HEK293T (cell line): Measurements from ENCODE around the gene DHX34.
"Not testable (repeated sequence)": the region's sequence is repeated elsewhere in the genome, so short reads cannot be mapped to it uniquely, and the experiment has no call there.

ENCODE experiments used
- CTCF ChIA-PET: fragments of 350-600 bp; formaldehyde crosslinking; extraction: SDS; loops from one replicate; lab custom pipeline; 2021; ENCODE audit warnings: antibody characterized with exemption, inconsistent platforms; lab: Yijun Ruan, JAX
- POLR2A ChIA-PET: fragments of 350-600 bp; formaldehyde crosslinking; extraction: SDS; loops from one replicate; lab custom pipeline; 2020; ENCODE audit warnings: antibody characterized with exemption, inconsistent platforms; lab: Yijun Ruan, JAX
- DNase-seq: peaks from one replicate; pipeline ENCODE4 v3.0.0; 2012; ENCODE audit warnings: mixed read lengths; ENCODE audit errors: extremely low spot score
- ARNT ChIP-seq: fragments of 450-650 bp; IDR thresholded peaks from 2 replicates; pipeline ENCODE4 v1.6.1; 2017; ENCODE audit warnings: mild to moderate bottlenecking
- BHLHE40 ChIP-seq: fragments of 450-650 bp; IDR thresholded peaks from 2 replicates; pipeline ENCODE4 v1.6.1; 2016; ENCODE audit warnings: mild to moderate bottlenecking, moderate library complexity, borderline replicate concordance
- CTBP1 ChIP-seq: fragments of 450-650 bp; IDR thresholded peaks from 2 replicates; pipeline ENCODE4 v1.6.1; 2016; ENCODE audit warnings: borderline replicate concordance
- ELF4 ChIP-seq: fragments of 450-650 bp; IDR thresholded peaks from 2 replicates; pipeline ENCODE4 v1.6.1; 2017; ENCODE audit warnings: antibody characterized with exemption
- FOXA1 ChIP-seq: fragments of 450-650 bp; IDR thresholded peaks from 2 replicates; pipeline ENCODE4 v1.6.1; 2016; ENCODE audit warnings: mild to moderate bottlenecking
- FOXK2 ChIP-seq: fragments of 450-650 bp; IDR thresholded peaks from 2 replicates; pipeline ENCODE4 v1.6.1; 2016; ENCODE audit warnings: mild to moderate bottlenecking
- FOXM1 ChIP-seq: fragments of 450-650 bp; IDR thresholded peaks from 2 replicates; pipeline ENCODE4 v1.6.1; 2017; ENCODE audit warnings: mild to moderate bottlenecking, borderline replicate concordance
- L3MBTL2 ChIP-seq: fragments of 450-650 bp; conservative IDR thresholded peaks from 2 replicates; pipeline ENCODE4 v1.6.1; 2016; ENCODE audit warnings: mild to moderate bottlenecking
- LEF1 ChIP-seq: fragments of 450-650 bp; IDR thresholded peaks from 2 replicates; pipeline ENCODE4 v1.6.1; 2017; ENCODE audit warnings: mild to moderate bottlenecking, borderline replicate concordance
- NFRKB ChIP-seq: fragments of 450-650 bp; IDR thresholded peaks from 2 replicates; pipeline ENCODE4 v1.6.1; 2016; ENCODE audit warnings: mild to moderate bottlenecking, moderate library complexity
- SP1 ChIP-seq: fragments of 450-650 bp; IDR thresholded peaks from 2 replicates; pipeline ENCODE4 v1.6.1; 2017
- SUZ12 ChIP-seq: fragments of 450-650 bp; IDR thresholded peaks from 2 replicates; pipeline ENCODE4 v1.6.1; 2016; ENCODE audit warnings: mild to moderate bottlenecking
- TARDBP ChIP-seq: fragments of 450-650 bp; IDR thresholded peaks from 2 replicates; pipeline ENCODE4 v1.6.1; 2016
- ZNF384 ChIP-seq: fragments of 450-650 bp; IDR thresholded peaks from 2 replicates; pipeline ENCODE4 v1.6.1; 2016
- TF ChIP-seq, protein P1 (sequence below): fragments of 450-650 bp; IDR thresholded peaks from 2 replicates; pipeline ENCODE4 v1.6.1; 2016

The DHX34 gene

DNA sequence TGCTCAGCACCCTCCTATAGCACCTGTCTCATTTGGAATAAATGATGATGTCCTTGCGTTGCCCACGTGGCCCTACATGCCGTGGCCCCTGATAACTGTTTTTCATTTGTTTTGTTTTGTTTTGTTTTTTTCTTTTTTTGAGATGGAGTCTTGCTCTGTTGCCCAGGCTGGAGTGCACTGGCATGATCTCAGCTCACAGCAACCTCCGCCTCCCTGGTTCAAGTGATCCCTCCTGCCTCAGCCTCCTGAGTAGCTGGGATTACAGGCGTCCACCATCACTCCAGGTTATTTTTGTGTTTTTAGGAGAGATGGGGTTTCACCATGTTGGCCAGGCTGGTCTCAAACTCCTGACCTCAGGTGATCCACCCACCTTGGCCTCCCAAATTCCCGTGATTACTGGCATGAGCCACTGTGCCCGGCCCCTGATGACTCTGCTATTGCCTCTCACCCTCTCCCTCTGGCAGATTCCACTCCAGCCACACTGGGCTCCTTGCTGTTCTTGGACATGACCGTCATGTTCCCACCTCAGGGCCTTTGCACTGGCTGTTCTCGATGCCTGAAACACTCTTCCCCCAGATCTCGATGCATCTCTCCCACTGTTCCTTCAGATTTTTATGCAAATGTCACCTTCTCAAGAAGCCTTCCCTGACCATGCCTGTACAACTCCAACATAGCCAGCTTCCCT is 9.8 kb upstream of the DHX34 start:
- TF ChIP-seq ARNT, result no peak
- TF ChIP-seq ELF4, result no peak
- no peak for TF ChIP-seq FOXA1
- no peak for TF ChIP-seq ZNF384
- ChIA-PET POLR2A (interaction anchor here (1.0 kb wide), 1 partner anchor 10 kb away, joined by 3 read pairs; the partner anchor contains the start of gene DHX34), CTCF (interaction anchor here (0.7 kb wide), 1 partner anchor 59 kb away, joined by 4 read pairs; no protein-coding TSS in a partner anchor)
- DNase-seq, result no peak

DNA sequence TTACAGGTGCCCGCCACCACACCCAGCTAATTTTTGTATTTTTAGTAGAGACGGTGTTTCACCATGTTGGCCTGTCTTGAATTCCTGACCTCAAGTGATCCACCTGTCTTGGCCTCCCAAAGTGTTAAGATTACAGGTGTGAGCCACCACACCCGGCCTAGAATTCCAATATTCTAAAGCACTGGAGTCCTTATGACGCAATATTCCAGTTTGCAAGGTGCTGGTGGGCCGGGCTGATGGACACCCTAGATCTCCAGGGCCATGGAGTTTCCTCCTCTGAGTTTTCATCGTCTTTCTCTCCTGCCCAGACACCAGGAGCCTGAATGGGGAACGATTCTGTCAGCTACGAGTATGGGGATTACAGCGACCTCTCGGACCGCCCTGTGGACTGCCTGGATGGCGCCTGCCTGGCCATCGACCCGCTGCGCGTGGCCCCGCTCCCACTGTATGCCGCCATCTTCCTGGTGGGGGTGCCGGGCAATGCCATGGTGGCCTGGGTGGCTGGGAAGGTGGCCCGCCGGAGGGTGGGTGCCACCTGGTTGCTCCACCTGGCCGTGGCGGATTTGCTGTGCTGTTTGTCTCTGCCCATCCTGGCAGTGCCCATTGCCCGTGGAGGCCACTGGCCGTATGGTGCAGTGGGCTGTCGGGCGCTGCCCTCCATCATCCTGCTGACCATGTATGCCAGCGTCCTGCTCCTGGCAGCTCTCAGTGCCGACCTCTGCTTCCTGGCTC is 8.5 kb upstream of the DHX34 start:
- ChIA-PET POLR2A (interaction anchor here (1.0 kb wide), 1 partner anchor 8 kb away, joined by 3 read pairs; the partner anchor contains the start of gene DHX34), CTCF (no interaction called here)
- TF ChIP-seq ELF4, result no peak
- TF ChIP-seq NFRKB, result no peak
- TF ChIP-seq, protein P1, sequence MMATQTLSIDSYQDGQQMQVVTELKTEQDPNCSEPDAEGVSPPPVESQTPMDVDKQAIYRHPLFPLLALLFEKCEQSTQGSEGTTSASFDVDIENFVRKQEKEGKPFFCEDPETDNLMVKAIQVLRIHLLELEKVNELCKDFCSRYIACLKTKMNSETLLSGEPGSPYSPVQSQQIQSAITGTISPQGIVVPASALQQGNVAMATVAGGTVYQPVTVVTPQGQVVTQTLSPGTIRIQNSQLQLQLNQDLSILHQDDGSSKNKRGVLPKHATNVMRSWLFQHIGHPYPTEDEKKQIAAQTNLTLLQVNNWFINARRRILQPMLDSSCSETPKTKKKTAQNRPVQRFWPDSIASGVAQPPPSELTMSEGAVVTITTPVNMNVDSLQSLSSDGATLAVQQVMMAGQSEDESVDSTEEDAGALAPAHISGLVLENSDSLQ, result no peak
- no peak for TF ChIP-seq CTBP1
- TF ChIP-seq BHLHE40, result no peak
- TF ChIP-seq SP1, result no peak
- TF ChIP-seq ZNF384, result no peak
- no peak for DNase-seq

DNA sequence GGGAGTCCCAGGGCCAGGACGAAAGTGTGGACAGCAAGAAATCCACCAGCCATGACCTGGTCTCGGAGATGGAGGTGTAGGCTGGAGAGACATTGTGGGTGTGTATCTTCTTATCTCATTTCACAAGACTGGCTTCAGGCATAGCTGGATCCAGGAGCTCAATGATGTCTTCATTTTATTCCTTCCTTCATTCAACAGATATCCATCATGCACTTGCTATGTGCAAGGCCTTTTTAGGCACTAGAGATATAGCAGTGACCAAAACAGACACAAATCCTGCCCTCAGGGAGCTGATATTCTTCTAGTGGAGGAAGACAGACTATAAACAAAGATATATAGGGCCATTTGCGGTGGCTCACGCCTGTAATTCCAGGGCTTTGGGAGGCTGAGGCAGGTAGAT is 7.4 kb upstream of the DHX34 start:
- no peak for DNase-seq
- CTCF ChIA-PET, result no interaction called here

DNA sequence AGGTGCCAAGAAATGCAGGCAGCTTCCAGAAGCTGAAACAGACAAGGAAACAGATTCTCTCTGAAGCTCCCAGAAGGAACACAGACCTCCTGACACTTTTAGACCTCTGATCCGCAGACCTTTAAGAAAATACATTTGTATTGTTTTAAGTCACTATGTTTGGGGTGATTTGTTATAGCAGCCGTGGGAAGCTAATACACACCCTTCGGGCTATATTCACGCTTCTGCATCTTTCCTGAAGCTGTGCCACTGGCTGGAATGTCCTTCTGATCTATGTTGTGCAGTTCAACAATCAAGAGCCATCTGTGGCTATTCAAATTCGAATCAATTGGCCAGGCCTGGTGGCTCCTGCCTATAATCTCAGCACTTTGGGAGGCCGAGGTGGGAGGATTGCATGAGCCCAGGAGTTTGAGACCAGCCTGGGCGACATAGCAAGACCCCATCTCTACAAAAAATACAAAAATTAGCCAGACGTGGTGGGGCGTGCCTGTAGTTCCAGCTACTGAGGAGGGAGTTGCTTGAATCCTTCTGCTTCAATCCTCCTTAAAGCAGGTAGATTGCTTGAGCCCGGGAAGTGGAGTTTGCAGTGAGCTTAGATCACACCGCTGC is 5.8 kb upstream of the DHX34 start:
- DNase-seq, result no peak
- POLR2A ChIA-PET, result no interaction called here
- TF ChIP-seq NFRKB (no peak), SUZ12 (no peak), SP1 (no peak), ARNT (no peak), FOXA1 (no peak), CTBP1 (no peak), FOXM1 (no peak), ELF4 (no peak), BHLHE40 (no peak), ZNF384 (no peak), TARDBP (no peak), FOXK2 (no peak)
- TF ChIP-seq, protein P1, result no peak
- CTCF ChIA-PET, result no interaction called here

More for the DNA sequence above, 7.4 kb upstream of the DHX34 start:
- TF ChIP-seq, protein P1, result no peak
- TF ChIP-seq FOXA1, result no peak
- no peak for TF ChIP-seq SUZ12
- TF ChIP-seq TARDBP, result no peak
- TF ChIP-seq CTBP1, result no peak
- TF ChIP-seq ARNT, result no peak
- TF ChIP-seq ELF4, result no peak
- no peak for TF ChIP-seq FOXM1
- no peak for TF ChIP-seq BHLHE40
- TF ChIP-seq L3MBTL2, result no peak
- no peak for TF ChIP-seq SP1
- no peak for TF ChIP-seq LEF1
- POLR2A ChIA-PET, result no interaction called here

DNA sequence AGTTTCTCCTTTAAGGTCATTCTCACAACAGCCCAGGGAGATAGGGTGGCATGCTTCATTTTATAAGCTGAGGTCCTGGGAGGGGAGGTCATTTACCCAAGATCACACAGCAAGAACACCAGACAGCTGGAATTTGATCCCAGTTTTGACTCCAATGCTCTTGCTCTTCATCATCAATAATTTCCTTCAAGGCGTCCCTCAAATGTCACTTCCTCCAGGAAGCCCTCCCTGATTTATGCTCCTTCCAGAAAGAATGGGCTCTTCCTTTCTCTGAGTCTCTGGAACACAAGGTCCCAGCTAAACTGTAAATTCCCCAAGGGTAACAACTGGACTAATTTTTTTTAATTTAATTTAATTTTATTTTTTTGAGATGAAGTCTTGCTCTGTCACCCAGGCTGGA is 4.7 kb upstream of the DHX34 start:
- no peak for DNase-seq
- POLR2A ChIA-PET, result no interaction called here
- TF ChIP-seq SP1 (no peak), FOXA1 (no peak)
- CTCF ChIA-PET, result interaction anchor here (0.9 kb wide), 1 partner anchor 48 kb away, joined by 3 read pairs; no protein-coding TSS in a partner anchor

DNA sequence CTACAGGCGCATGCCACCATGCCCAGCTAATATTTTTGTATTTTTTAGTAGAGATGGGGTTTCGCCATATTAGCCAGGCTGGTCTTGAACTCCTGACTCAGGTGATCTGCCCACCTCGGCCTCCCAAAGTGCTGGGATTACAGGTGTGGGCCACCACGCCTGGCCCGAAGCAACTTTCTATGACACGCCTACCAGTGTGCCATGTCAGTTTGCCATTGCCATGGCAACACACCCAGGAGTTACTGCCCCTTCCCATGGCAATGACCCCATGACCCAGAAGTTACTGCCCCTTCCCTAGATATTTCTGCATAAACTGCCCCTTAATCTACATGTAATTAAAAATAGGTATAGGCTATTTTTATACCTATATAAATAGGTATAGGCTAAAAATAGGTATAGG is 3.1 kb upstream of the DHX34 start:
- CTCF ChIA-PET, result interaction anchor here (0.6 kb wide), 1 partner anchor 16 kb away, joined by 3 read pairs; no protein-coding TSS in a partner anchor
- POLR2A ChIA-PET, DNase-seq: not testable (repeated sequence)
